Measurements from ENCODE around the gene MSN.
A peak's percentile ranks its signal among the peaks of the same experiment; 100 is the strongest.

Gene MSN

DNA sequence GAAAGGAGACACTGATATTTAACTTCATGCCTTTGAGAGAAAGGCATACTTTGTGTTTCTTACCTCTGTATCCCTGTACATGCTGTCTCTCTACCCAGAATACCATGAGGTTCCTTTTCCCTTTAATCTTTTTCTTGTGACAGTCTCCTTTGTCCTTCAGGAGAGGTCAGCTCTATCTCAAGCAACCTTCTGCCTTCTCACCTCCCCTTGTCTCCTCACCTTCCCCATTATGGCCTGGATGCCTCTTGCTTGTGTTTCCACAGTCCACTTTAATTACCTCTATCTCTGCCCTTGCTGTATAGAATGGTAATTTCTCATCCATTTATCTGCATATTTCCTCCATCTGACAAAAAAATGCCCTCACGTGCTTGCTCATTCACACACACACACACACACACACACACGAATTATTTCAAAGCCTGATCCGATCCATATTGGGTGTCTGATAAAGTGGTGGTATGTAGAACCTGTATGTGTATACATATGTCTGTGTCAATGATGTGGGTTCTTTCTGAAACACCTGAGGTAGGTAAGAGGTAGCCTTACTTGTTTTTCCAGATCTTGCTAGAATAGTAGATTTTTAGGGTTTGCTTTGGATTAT is 28.5 kb downstream of the MSN start:
- Histone ChIP-seq H3K9me3 (replicated peaks; ENCODE audit: insufficient read depth, low read length) (no peaks in the 10 kb centered on the region), H3K36me3 (replicated peaks; ENCODE audit: insufficient read depth, low read length) (no peaks in the 10 kb centered on the region), H3F3A (ENCODE audit: insufficient read depth, low read length) (peaks cover 35% of the 10 kb centered on the region), H3K27ac (ENCODE audit: low read length) (peak overlapping the region; percentile 89; the same call in 1 of the 2 replicates), H3K9me2 (replicated peaks; ENCODE audit: insufficient read depth, low read length) (no peaks in the 10 kb centered on the region), H3K27me3 (replicated peaks; ENCODE audit: insufficient read depth, low read length) (no peaks in the 10 kb centered on the region), H2AFZ (ENCODE audit: low read length) (no peak overlapping the region), H3K9ac (ENCODE audit: low read length) (no peak overlapping the region), H3K4me1 (ENCODE audit: low read length) (peaks cover 63% of the 10 kb centered on the region), H3K4me3 (ENCODE audit: low read length) (no peak overlapping the region), H4K20me1 (ENCODE audit: insufficient read depth, low read length) (no peaks in the 10 kb centered on the region), H3K4me2 (ENCODE audit: low read depth, low read length) (peak overlapping the region; percentile 49; the same call in 1 of the 2 replicates), H3K79me2 (ENCODE audit: low read length) (peaks cover 90% of the 10 kb centered on the region)
- DNase-seq: no peak
- TF ChIP-seq EZH2 (optimal IDR thresholded peaks at IDR 0.05; ENCODE audit: low read depth, low read length): no peak
- TF ChIP-seq, protein P1, sequence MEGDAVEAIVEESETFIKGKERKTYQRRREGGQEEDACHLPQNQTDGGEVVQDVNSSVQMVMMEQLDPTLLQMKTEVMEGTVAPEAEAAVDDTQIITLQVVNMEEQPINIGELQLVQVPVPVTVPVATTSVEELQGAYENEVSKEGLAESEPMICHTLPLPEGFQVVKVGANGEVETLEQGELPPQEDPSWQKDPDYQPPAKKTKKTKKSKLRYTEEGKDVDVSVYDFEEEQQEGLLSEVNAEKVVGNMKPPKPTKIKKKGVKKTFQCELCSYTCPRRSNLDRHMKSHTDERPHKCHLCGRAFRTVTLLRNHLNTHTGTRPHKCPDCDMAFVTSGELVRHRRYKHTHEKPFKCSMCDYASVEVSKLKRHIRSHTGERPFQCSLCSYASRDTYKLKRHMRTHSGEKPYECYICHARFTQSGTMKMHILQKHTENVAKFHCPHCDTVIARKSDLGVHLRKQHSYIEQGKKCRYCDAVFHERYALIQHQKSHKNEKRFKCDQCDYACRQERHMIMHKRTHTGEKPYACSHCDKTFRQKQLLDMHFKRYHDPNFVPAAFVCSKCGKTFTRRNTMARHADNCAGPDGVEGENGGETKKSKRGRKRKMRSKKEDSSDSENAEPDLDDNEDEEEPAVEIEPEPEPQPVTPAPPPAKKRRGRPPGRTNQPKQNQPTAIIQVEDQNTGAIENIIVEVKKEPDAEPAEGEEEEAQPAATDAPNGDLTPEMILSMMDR (IDR thresholded peaks at IDR 0.05; ENCODE audit: low read length): no peak
- no peak for TF ChIP-seq EZH2phosphoT487 (IDR thresholded peaks at IDR 0.05; ENCODE audit: low read length)

DNA sequence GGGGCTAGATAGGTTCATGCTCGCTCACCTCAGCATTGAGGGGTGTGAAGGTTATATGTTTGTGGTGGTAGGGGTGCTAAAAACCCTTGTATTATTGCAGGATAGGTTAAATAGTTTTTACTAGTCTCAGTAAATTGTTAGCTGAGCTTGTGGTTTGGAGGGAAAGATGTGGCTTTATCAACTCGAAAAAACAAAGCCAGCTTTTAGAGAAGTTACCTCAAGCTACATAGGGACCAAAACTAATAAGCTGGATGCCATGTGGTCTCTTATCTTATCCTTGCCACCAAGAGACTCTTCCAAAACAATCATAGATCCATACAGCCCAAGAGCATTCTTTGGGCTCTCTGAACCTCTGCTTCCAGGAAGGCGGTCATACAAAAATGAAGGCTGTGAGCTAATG is 29.2 kb downstream of the MSN start:
- Histone ChIP-seq H3K9ac (ENCODE audit: low read length) (peak overlapping the region; percentile 21; the same call in 1 of the 2 replicates), H2AFZ (ENCODE audit: low read length) (no peak overlapping the region), H3K4me3 (ENCODE audit: low read length) (0 out of 2 replicates have a peak overlapping the region, but pooled peaks have one; percentile 16), H3F3A (ENCODE audit: insufficient read depth, low read length) (peaks cover 35% of the 10 kb centered on the region), H3K4me2 (ENCODE audit: low read depth, low read length) (peak overlapping the region; percentile 49), H3K9me3 (replicated peaks; ENCODE audit: insufficient read depth, low read length) (no peaks in the 10 kb centered on the region), H3K27ac (ENCODE audit: low read length) (peak overlapping the region; percentile 89), H3K4me1 (ENCODE audit: low read length) (peaks cover 69% of the 10 kb centered on the region), H4K20me1 (ENCODE audit: insufficient read depth, low read length) (no peaks in the 10 kb centered on the region), H3K27me3 (replicated peaks; ENCODE audit: insufficient read depth, low read length) (no peaks in the 10 kb centered on the region), H3K36me3 (replicated peaks; ENCODE audit: insufficient read depth, low read length) (no peaks in the 10 kb centered on the region), H3K9me2 (replicated peaks; ENCODE audit: insufficient read depth, low read length) (no peaks in the 10 kb centered on the region), H3K79me2 (ENCODE audit: low read length) (peaks cover 90% of the 10 kb centered on the region)
- TF ChIP-seq, protein P1 (IDR thresholded peaks at IDR 0.05; ENCODE audit: low read length): no peak
- TF ChIP-seq EZH2phosphoT487 (IDR thresholded peaks at IDR 0.05; ENCODE audit: low read length): no peak
- no peak for TF ChIP-seq EZH2 (optimal IDR thresholded peaks at IDR 0.05; ENCODE audit: low read depth, low read length)
- peak; percentile 14 for DNase-seq

DNA sequence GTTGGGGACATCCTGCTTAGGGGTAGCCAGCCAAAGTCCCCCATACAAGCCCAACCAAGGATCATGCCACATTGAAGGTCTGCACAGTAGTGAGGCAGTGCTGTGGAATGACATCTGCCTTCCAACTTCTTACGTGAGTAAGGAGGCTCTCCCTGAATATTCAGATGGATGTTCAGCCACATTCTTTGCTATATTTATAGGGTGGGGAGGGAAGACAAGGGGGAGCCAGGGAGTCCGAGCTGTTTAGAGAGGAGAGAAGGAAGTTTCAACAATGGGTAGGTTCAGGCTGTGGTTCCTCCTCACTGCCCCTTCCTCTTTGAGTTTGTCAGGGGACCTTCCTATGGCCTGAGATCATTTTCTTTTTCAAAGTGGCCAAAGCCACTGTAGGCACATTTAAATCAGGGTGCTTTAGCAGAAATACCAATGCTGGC is 29.8 kb downstream of the MSN start:
- no peaks in the 10 kb centered on the region for H3K9me3 ChIP-seq (replicated peaks; ENCODE audit: insufficient read depth, low read length)
- no peaks in the 10 kb centered on the region for H4K20me1 ChIP-seq (ENCODE audit: insufficient read depth, low read length)
- peaks cover 35% of the 10 kb centered on the region for H3F3A ChIP-seq (ENCODE audit: insufficient read depth, low read length)
- TF ChIP-seq, protein P1 (IDR thresholded peaks at IDR 0.05; ENCODE audit: low read length): no peak
- TF ChIP-seq EZH2 (optimal IDR thresholded peaks at IDR 0.05; ENCODE audit: low read depth, low read length) (no peak), EZH2phosphoT487 (IDR thresholded peaks at IDR 0.05; ENCODE audit: low read length) (no peak)
- H3K4me3 ChIP-seq (ENCODE audit: low read length): peak overlapping the region; percentile 16; the same call in 1 of the 2 replicates
- no peaks in the 10 kb centered on the region for H3K9me2 ChIP-seq (replicated peaks; ENCODE audit: insufficient read depth, low read length)
- H3K36me3 ChIP-seq (replicated peaks; ENCODE audit: insufficient read depth, low read length): no peaks in the 10 kb centered on the region
- no peak overlapping the region for H2AFZ ChIP-seq (ENCODE audit: low read length)
- H3K27me3 ChIP-seq (replicated peaks; ENCODE audit: insufficient read depth, low read length): no peaks in the 10 kb centered on the region
- peak overlapping the region; percentile 21; the same call in 1 of the 2 replicates for H3K9ac ChIP-seq (ENCODE audit: low read length)
- peak overlapping the region; percentile 49 for H3K4me2 ChIP-seq (ENCODE audit: low read depth, low read length)
- H3K27ac ChIP-seq (ENCODE audit: low read length): peak overlapping the region; percentile 89
- no peak for DNase-seq
- peaks cover 70% of the 10 kb centered on the region for H3K4me1 ChIP-seq (ENCODE audit: low read length)
- H3K79me2 ChIP-seq (ENCODE audit: low read length): peaks cover 88% of the 10 kb centered on the region

Measured in MM.1S (cell line).